Muscle layer of duodenum (tissue), 2 donors: ENCODE measurements around the gene SLC43A2.

Source experiments
- H3K27ac ChIP-seq: one replicate; pipeline ENCODE4 v1.7.0; 2013; ENCODE audit warnings: mild to moderate bottlenecking, low read length
- H3K27me3 ChIP-seq: one replicate; pipeline ENCODE4 v1.7.0; 2013; ENCODE audit warnings: low read depth, mild to moderate bottlenecking, control low read depth, low read length
- H3K36me3 ChIP-seq, 2 donors: one replicate each; pipeline ENCODE4 v1.7.0; 2013; ENCODE audit warnings: low read length in 2 of 2, control low read depth in 1 of 2, mild to moderate bottlenecking in 1 of 2; ENCODE audit not compliant: insufficient read depth in 2 of 2, control insufficient read depth in 1 of 2
- H3K4me1 ChIP-seq, 2 donors: one replicate each; pipeline ENCODE4 v1.7.0; 2013; ENCODE audit warnings: low read length in 2 of 2, mild to moderate bottlenecking in 2 of 2, control low read depth in 1 of 2, moderate library complexity in 1 of 2; ENCODE audit not compliant: insufficient read depth in 2 of 2, control insufficient read depth in 1 of 2
- H3K4me3 ChIP-seq, 2 donors: one replicate each; pipeline ENCODE4 v1.7.0; 2013; ENCODE audit warnings: low read length in 2 of 2, low read depth in 1 of 2, mild to moderate bottlenecking in 1 of 2
- H3K9me3 ChIP-seq, 2 donors: one replicate each; pipeline ENCODE4 v1.7.0; 2013; ENCODE audit warnings: low read length in 2 of 2, control low read depth in 1 of 2, mild to moderate bottlenecking in 1 of 2; ENCODE audit not compliant: control insufficient read depth in 1 of 2
- donor health status: healthy.

Gene SLC43A2

DNA sequence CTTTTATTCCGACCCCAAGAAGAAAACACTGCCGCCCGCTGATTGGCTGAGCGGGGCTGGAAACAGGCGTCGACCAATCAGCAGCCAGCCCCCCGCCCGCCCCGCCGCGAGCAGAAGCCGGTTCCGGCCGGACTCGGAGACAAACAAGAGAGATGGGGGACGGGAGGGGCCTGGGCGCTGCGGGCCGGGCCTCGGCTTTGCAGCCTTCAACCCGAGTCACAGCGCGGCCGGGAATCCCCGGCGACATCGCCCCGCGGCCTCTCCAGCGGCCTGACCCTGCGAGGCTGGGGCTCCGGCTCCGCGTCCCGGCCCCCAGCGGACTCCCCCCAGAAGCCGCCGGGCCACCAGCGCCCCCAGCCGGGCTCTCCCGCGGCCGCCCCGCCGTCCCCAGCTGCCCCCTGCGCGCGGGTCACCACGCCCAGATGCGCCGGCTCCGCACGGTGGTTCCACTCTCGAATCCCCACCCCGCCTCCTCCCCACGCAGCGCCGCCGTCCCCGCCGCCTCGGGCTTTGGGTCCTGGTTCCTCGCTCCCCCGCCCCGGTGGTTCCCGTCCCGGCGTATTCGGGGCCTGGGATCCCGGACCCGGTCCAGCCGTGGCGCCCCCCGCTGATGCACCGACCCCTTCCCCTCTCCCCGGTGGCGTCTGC is 346 bp upstream of the SLC43A2 start:
- no peaks in the 10 kb centered on the region for H3K27me3 ChIP-seq
- H3K36me3 ChIP-seq, result no peaks in the 10 kb centered on the region
- H3K27ac ChIP-seq, result peak overlapping the region; percentile 75
- no peaks in the 10 kb centered on the region for H3K9me3 ChIP-seq
- peaks cover 13 to 31% of the 10 kb centered on the region in 2 donors for H3K4me1 ChIP-seq
- peak overlapping the region; percentile 66 to 92 for H3K4me3 ChIP-seq

DNA sequence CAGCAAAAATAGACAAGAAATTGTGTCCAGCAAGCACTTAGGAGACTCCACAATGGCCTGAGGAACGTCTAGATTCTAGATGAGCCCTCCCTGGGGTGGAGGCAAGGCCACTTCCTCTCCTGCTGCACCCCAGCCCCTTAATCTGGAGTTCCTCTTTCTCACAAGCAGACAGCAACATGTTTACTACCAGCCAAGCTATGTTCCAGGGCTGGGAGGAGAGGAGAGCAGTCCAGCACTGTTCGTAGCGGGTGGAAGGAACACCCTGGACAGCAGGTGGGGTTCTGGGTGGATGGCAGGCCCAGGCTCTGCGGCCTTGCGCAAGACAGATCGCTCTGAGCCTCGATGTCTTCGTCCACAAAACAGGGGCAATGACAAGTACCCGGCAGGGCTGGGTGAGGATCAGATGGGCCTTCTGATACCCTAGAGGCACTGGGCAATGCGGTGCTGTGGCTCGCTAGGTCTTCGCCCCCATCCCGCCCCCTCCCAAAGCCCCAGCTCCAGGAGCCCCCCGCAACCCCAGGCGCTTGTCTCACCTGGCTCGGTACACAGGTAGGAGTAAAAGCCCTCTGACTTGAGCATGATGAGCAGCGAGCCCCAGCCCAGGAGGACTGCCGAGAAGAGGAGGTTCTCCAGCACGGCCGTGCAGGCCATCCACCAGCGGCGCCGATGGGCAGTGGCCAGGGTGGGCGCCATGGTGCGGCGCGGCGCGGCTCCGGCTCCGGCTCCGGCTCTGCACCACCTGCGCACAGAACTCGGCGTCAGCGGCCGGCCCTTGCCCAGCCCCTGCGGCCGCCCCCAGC is 1.3 kb downstream of the SLC43A2 start:
- Histone ChIP-seq H3K27me3 (no peaks in the 10 kb centered on the region), H3K9me3 (no peaks in the 10 kb centered on the region), H3K4me3 (peak overlapping the region; percentile 22 to 92), H3K4me1 (peaks cover 13 to 31% of the 10 kb centered on the region in 2 donors), H3K36me3 (no peaks in the 10 kb centered on the region), H3K27ac (peak overlapping the region; percentile 60)

DNA sequence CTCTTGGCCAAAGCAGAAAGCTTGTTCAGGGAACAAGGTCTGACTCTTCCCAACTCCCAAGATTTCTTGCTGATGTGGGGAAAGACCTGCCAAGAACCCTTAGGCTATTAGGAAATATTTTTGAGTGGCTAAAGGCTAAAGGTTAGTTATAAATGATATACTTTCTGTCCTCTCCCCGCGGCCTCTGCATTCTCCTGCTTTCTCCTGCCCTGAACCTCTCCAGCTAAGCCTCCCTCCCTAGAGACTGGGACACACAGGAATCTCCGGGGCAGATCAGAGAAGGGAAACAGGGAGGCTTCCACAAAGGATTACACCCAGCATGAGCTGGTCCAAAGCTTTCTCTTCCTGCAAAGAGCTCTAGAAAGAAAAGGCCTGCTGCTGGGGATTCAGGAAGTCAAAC is 2.3 kb downstream of the SLC43A2 start:
- Histone ChIP-seq H3K27me3 (no peaks in the 10 kb centered on the region), H3K36me3 (no peaks in the 10 kb centered on the region), H3K27ac (peak overlapping the region; percentile 43), H3K4me1 (peaks cover 13 to 31% of the 10 kb centered on the region in 2 donors), H3K9me3 (no peaks in the 10 kb centered on the region), H3K4me3 (peak overlapping the region; percentile 8 to 22)

GRCh38 chr17:1625581-1625980 is 3.1 kb downstream of the SLC43A2 start:
- H3K27ac ChIP-seq, result no peak overlapping the region
- H3K9me3 ChIP-seq, result no peaks in the 10 kb centered on the region
- H3K4me1 ChIP-seq, result peaks cover 13 to 31% of the 10 kb centered on the region in 2 donors
- H3K4me3 ChIP-seq, result no peak overlapping the region
- H3K27me3 ChIP-seq, result no peaks in the 10 kb centered on the region
- no peaks in the 10 kb centered on the region for H3K36me3 ChIP-seq

GRCh38 chr17:1625053-1625452 is 3.6 kb downstream of the SLC43A2 start:
- H3K36me3 ChIP-seq, result no peaks in the 10 kb centered on the region
- H3K4me1 ChIP-seq, result peaks cover 13 to 30% of the 10 kb centered on the region in 2 donors
- H3K27ac ChIP-seq, result no peak overlapping the region
- H3K4me3 ChIP-seq, result no peak overlapping the region
- H3K27me3 ChIP-seq, result no peaks in the 10 kb centered on the region
- H3K9me3 ChIP-seq, result no peaks in the 10 kb centered on the region

DNA sequence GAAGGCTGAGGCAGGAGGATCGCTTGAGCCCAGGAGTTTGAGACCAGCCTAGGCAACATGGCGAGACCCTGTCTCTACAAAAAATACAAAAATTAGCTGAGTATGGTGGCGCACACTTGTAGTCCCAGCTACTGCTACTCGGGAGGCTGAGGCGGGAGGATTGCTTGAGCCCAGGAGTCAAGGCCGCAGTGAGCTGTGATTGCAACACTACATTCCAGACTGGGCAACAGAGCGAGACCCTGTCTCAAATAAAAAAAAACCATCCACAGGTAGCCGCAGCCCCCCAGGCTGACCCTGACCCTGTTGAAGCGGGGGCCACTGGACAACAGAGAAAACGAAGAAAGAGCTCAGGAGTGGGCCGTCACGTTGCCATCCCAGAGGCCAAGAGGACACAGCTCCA is 4.0 kb downstream of the SLC43A2 start:
- Histone ChIP-seq H3K36me3 (no peaks in the 10 kb centered on the region), H3K4me1 (peaks cover 13 to 26% of the 10 kb centered on the region in 2 donors), H3K4me3 (no peak overlapping the region), H3K27ac (no peak overlapping the region), H3K27me3 (no peaks in the 10 kb centered on the region), H3K9me3 (no peaks in the 10 kb centered on the region)

DNA sequence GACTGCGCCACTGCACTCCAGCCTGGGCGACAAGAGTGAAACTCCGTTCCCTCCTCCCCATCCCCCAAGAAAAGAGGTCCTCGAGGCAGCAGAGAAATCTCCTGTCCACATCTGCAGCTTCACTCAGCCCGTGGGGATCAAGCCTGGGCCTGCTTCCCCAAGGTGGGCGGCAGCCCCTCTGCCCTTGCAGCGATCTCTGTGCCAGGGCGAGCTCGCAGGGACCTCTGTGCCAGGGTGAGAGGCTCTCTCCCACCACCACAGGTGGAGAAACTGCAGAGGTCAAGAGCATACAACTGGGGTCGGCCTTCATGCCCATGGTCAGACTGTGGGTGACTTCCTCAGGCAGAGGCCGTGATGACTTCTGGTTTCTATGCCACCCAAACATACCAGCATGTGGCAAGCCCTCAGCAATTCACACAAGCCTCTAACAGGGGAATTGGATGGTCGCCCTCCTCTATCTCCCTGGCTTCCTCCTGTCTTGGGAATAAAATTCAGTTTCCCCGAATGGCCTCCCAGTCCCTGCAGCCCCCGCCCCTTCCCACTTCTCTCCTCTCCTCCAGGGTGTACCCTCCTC is 5.5 kb downstream of the SLC43A2 start:
- H3K9me3 ChIP-seq, result no peaks in the 10 kb centered on the region
- peaks cover 14 to 23% of the 10 kb centered on the region in 2 donors for H3K4me1 ChIP-seq
- no peak overlapping the region for H3K27ac ChIP-seq
- H3K4me3 ChIP-seq, result no peak overlapping the region
- H3K36me3 ChIP-seq, result no peaks in the 10 kb centered on the region
- H3K27me3 ChIP-seq, result no peaks in the 10 kb centered on the region

- no peak overlapping the region for H3K27ac ChIP-seq
- no peaks in the 10 kb centered on the region for H3K27me3 ChIP-seq
- H3K9me3 ChIP-seq, result no peaks in the 10 kb centered on the region
- peaks cover 0 to 3% of the 10 kb centered on the region in 2 donors for H3K36me3 ChIP-seq
- no peak overlapping the region for H3K4me3 ChIP-seq
- peaks cover 6 to 7% of the 10 kb centered on the region in 2 donors for H3K4me1 ChIP-seq
Measured at GRCh38 chr17:1621273-1621954, 7.2 kb downstream of the SLC43A2 start.

DNA sequence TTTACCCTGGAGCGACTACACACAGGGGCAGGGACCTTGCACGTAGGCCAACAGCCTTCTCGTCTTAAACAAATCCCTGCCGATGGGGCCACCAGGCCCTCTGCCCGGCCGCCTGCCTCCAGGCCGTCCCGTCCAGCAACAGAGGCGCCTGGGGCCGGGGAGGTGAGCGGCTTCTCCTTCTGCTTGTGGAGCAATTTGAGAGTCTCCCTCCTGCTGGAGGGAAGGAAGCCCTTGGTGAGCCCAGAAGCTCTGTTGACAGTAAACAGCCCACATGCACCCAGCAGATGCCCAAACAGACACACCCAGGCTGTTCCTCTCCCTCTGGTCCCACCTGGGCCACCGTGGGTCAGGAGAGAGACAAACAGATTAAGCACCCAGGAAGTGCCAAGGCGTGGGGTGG is 8.1 kb downstream of the SLC43A2 start:
- no peak overlapping the region for H3K27ac ChIP-seq
- no peaks in the 10 kb centered on the region for H3K27me3 ChIP-seq
- no peak overlapping the region for H3K4me3 ChIP-seq
- peaks cover 0 to 4% of the 10 kb centered on the region in 2 donors for H3K4me1 ChIP-seq
- peaks cover 0 to 5% of the 10 kb centered on the region in 2 donors for H3K36me3 ChIP-seq
- H3K9me3 ChIP-seq, result no peaks in the 10 kb centered on the region

DNA sequence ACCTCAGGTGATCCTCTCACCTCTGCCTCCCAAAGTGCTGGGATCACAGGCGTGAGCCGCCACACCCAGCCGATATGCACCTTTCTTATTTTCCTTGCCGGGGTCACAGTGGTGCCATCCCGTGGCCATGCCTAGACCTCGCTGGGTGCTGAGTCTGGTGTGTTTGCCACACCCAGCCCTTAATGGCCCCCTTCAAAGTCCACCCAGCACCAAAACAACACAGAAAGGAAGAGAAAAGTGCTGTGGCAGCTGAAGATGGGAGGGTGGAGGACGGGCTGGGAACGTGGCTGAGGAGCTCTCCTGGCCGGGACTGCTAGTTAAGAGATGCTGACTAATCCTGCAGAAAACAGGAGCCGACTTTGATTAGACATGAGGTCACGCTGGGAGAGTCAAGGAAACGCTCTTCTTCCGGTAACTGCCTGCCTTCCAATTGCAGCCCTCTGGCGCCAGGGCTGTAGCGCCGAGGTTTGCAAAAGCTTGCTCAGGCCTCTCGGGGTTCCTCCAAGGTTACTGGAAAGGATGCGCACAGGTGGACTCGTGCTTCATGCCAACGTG is 10.9 kb downstream of the SLC43A2 start:
- peak overlapping the region; percentile 40 for H3K27ac ChIP-seq
- no peaks in the 10 kb centered on the region for H3K27me3 ChIP-seq
- H3K4me3 ChIP-seq, result no peak overlapping the region
- peaks cover 0 to 4% of the 10 kb centered on the region in 2 donors for H3K4me1 ChIP-seq
- no peaks in the 10 kb centered on the region for H3K9me3 ChIP-seq
- H3K36me3 ChIP-seq, result peaks cover 0 to 18% of the 10 kb centered on the region in 2 donors

DNA sequence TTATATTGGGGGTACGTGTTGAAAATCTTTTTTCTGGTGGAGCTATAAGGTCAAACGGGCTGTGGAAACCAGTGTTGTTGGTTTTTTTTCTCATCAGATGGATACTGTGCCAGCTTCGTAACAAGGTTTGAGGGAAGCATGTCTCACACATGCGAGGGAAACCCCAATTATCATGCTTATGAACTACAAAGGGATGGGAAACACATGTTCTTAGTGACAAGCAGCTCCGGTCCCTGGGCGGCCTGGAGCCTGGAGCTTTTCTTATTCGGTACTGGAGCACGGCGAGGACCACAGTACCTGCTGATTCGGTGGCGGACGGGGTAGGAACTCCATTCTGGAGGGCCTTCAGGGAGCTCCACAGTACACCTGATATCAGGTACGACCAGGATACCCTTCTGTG is 12.5 kb downstream of the SLC43A2 start:
- Histone ChIP-seq H3K9me3 (no peaks in the 10 kb centered on the region), H3K27ac (no peak overlapping the region), H3K4me1 (peaks cover 0 to 4% of the 10 kb centered on the region in 2 donors), H3K4me3 (no peak overlapping the region), H3K27me3 (no peaks in the 10 kb centered on the region), H3K36me3 (peaks cover 0 to 21% of the 10 kb centered on the region in 2 donors)
